Measurements from ENCODE around the gene RPN2. TPM values are rescaled to one million over a fixed set of nuclear protein-coding genes. Genes with fewer than 3 reads are reported as not detected.

Gene RPN2
- total and polyA plus RNA-seq, 10 of the 15 experiments (the other 5 are each of a cell fraction or from before 2014, with no cell fraction given) = 148 to 365 (median 228) TPM

- RAD21 ChIA-PET (ENCODE audit: unreplicated experiment) = no interaction called here
These were observed 27.6 kb upstream of the RPN2 start for GRCh38 chr20:37151529-37151928.

More at GRCh38 chr20:37151529-37151928, 27.6 kb upstream of the RPN2 start:
- DNase-seq (ENCODE audit: low read depth, low spot score) = no peak
- 35% methylated on average over 2 of the region's 4 CpGs for WGBS (ENCODE audit: insufficient coverage, insufficient replicate concordance, low lambda C conversion rate, missing lambda C conversion rate)
- CTCF ChIA-PET = no interaction called here
- no peak for ATAC-seq
- FAIRE-seq = no peak
- no peaks in the 10 kb centered on the region for H3K9me3 ChIP-seq (replicated peaks; ENCODE audit: control insufficient read depth, insufficient read depth, low read length)
- H3K27me3 ChIP-seq (replicated peaks in 1 of 2; ENCODE audit: control insufficient read depth in 2 of 2, insufficient read depth in 2 of 2, low read length in 1 of 2) = no peaks in the 10 kb centered on the region
- H3K9ac ChIP-seq (ENCODE audit: control insufficient read depth, insufficient read depth, low read length) = no peak overlapping the region
- H3K36me3 ChIP-seq (ENCODE audit: control insufficient read depth in 2 of 2, insufficient read depth in 2 of 2, low read length in 1 of 2) = no peaks in the 10 kb centered on the region
- no peaks in the 10 kb centered on the region for H4K20me1 ChIP-seq (ENCODE audit: control insufficient read depth, insufficient read depth)
- H3K4me1 ChIP-seq (ENCODE audit: control insufficient read depth, insufficient read depth, low read length) = no peaks in the 10 kb centered on the region
- POLR2A ChIA-PET = no interaction called here
- in situ Hi-C loops (cut with MboI) = no loop called here
- BruUV-seq (replicated peaks) = no TSS peak
- H3K4me2 ChIP-seq (ENCODE audit: control insufficient read depth, insufficient read depth) = no peak overlapping the region
- H3K4me3 ChIP-seq = no peak overlapping the region
- intact Hi-C loops (cut with micrococcal nuclease; ENCODE audit: unreplicated experiment) = no loop called here
- TF ChIP-seq MEF2A (IDR thresholded peaks at IDR 0.05; ENCODE audit: insufficient read depth, low read depth, low read length) (no peak), MYB (IDR thresholded peaks at IDR 0.05; ENCODE audit: borderline replicate concordance, low read depth, low read length) (no peak), MTA2 (IDR thresholded peaks at IDR 0.05; ENCODE audit: low read depth) (no peak), STAT3 (IDR thresholded peaks at IDR 0.05; ENCODE audit: low read depth, low read length) (no peak), CBFB (IDR thresholded peaks at IDR 0.05; ENCODE audit: low read depth) (no peak), PKNOX1 (IDR thresholded peaks at IDR 0.05) (no peak), ZBTB33 (IDR thresholded peaks at IDR 0.05) (no peak), RBBP5 (conservative IDR thresholded peaks at IDR 0.05) (no peak), BMI1 (IDR thresholded peaks at IDR 0.05; ENCODE audit: borderline replicate concordance) (no peak), TCF12 (IDR thresholded peaks at IDR 0.05; ENCODE audit: low read depth, low read length) (no peak), POLR2AphosphoS2 (IDR thresholded peaks at IDR 0.05; ENCODE audit: low read depth, low read length) (no peak), HSF1 (IDR thresholded peaks at IDR 0.05; ENCODE audit: low read depth, low read length) (no peak), BHLHE40 (IDR thresholded peaks at IDR 0.05; ENCODE audit: borderline replicate concordance in 1 of 2, low read depth in 2 of 2, low read length in 1 of 2) (no peak), PRDM15 (CRISPR knock-in tag; IDR thresholded peaks at IDR 0.05) (no peak), ZNF274 (IDR thresholded peaks at IDR 0.05; ENCODE audit: insufficient read depth, insufficient read length) (no peak), PAX5 (IDR thresholded peaks at IDR 0.05; ENCODE audit: borderline replicate concordance, low read depth, low read length) (no peak), RELA (IDR thresholded peaks at IDR 0.05; ENCODE audit: borderline replicate concordance, partially characterized antibody) (no peak)
- H3K79me2 ChIP-seq (ENCODE audit: control insufficient read depth, insufficient read depth, low read length) = no peaks in the 10 kb centered on the region
- H2AFZ ChIP-seq (ENCODE audit: control insufficient read depth, low read depth, low read length) = no peak overlapping the region
- H3K27ac ChIP-seq (ENCODE audit: control insufficient read depth, insufficient read depth) = no peak overlapping the region
- SMC1A ChIA-PET (ENCODE audit: uncharacterized antibody, unreplicated experiment) = no interaction called here
